H7 (cell line): ENCODE measurements around the gene IL23A. TPM values are rescaled to one million over a fixed set of nuclear protein-coding genes. Genes with fewer than 3 reads are reported as not detected.
A peak's percentile ranks its signal among the peaks of the same experiment; 100 is the strongest.

Experiments
- DNase-seq: peaks from one replicate; pipeline ENCODE4 v3.0.0; 2012
- H3K27me3 ChIP-seq: 2 replicates; pipeline ENCODE4 v1.6.0; 2011; ENCODE audit warnings: mild to moderate bottlenecking, low read length; ENCODE audit not compliant: control insufficient read depth, insufficient read depth
- H3K36me3 ChIP-seq: replicated peaks from 2 replicates; pipeline ENCODE4 v1.5.1; 2011; ENCODE audit warnings: low read length; ENCODE audit not compliant: control insufficient read depth, insufficient read depth
- H3K4me3 ChIP-seq: 2 replicates; pipeline ENCODE4 v1.5.1; 2011; ENCODE audit warnings: low read depth, mild to moderate bottlenecking, control low read depth, low read length, moderate library complexity; ENCODE audit not compliant: insufficient read depth
- total RNA-seq: library from RNA; depleted of rRNA; stranded (reverse); fragments of >200 nt; shearing (Covaris generic); gene quantifications from 2 replicates; pipeline ENCODE4 v1.2.3, GENCODE V29; 2014; rRNA removed

Gene IL23A, protein sequence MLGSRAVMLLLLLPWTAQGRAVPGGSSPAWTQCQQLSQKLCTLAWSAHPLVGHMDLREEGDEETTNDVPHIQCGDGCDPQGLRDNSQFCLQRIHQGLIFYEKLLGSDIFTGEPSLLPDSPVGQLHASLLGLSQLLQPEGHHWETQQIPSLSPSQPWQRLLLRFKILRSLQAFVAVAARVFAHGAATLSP
- total RNA-seq: 4.0 and 7.6 TPM in 2 replicates

DNA sequence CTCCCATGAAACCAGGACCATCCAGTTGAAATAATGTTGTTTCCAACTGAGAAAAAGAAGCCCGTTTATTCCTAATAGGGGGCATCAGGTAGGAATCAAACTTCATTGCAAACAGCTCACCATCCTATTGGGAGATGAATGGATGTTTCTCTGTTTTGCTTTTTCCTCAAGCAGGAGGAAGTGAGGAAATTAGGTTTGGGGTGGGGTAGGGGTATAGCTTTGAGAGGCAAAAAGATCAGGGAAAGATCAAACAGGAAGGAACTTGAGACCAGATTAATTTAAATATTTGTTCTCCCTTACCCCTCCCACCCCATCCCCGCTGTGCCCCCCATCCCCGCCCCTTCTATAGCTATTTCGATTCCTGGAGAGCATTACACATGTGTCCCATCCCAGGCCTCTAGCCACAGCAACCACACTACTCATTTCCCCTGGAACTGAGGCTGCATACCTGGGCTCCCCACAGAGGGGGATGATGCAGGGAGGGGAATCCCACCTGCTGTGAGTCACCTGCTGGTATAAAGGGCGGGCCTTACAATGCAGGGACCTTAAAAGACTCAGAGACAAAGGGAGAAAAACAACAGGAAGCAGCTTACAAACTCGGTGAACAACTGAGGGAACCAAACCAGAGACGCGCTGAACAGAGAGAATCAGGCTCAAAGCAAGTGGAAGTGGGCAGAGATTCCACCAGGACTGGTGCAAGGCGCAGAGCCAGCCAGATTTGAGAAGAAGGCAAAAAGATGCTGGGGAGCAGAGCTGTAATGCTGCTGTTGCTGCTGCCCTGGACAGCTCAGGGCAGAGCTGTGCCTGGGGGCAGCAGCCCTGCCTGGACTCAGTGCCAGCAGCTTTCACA lies at the start of gene IL23A:
IL23A (plus strand) TSS at position 577 of the 850 bp plus-strand sequence; CDS start at position 738, 161 bp downstream.
- Histone ChIP-seq H3K36me3 (peaks cover 9% of the 10 kb centered on the region), H3K27me3 (no peaks in the 10 kb centered on the region), H3K4me3 (no peak within 1 kb of the TSS)
- DNase-seq: peak; percentile 74

DNA sequence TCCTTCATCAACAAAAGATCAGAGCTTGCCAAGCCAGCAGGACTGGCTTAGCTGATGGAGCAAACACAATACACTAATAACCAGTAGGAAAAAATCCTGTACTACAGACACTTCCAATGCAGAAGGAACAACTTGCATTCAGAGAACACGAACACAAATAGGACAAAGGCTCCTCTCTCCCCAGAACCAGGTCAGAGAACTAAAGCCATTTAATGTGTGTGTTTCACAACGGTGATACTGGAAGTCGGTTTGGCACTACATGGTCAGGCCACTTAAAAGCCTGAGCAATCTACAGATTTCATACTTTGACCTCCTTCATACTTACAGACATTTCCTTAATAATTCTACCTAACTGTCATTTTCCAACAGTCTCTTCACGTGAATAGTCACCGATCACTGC lies 44.9 kb upstream of the IL23A start:
- H3K36me3 ChIP-seq: peaks cover 8% of the 10 kb centered on the region
- no peak overlapping the region for H3K4me3 ChIP-seq
- no peak for DNase-seq
- H3K27me3 ChIP-seq: no peaks in the 10 kb centered on the region

DNA sequence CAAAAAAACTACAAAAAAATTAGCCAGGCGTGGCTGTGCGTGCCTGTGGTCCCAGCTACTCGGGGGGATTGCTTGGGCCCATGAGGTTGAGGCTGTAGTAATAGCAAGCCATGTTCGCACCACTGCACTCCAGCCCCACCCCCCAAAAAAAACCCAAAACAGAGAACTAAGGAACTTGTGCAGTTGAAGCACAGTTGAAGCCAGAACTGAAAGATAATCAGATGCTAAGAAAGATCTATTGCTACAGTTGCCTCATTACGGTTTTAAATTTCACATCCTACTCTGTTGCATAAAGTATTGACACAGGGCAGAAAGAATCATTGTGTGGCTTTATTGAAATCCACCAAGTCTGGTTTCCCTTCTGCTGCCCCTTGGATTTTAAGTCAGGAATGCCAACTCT lies 42.4 kb upstream of the IL23A start:
- H3K36me3 ChIP-seq: peaks cover 6% of the 10 kb centered on the region
- no peaks in the 10 kb centered on the region for H3K27me3 ChIP-seq
- DNase-seq: no peak
- H3K4me3 ChIP-seq: no peak overlapping the region

DNA sequence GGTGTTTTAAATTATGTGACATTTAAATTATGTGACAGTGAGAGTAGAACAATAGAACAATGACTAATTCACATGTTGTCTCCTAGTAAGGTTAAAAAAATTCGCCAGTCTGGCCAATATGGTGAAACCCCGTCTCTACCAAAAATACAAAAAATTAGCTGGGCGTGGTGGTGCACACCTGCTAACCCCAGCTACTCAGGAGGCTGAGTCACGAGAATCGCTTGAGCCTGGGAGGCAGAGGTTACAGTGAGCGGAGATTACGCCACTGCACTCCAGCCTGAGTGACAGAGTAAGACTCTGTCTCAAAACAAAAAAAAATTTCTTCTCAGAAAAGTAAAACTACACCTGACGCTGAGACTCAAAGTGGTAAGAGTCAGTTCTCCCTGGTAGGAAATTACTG lies 41.3 kb upstream of the IL23A start:
- H3K27me3 ChIP-seq: no peaks in the 10 kb centered on the region
- no peak overlapping the region for H3K4me3 ChIP-seq
- H3K36me3 ChIP-seq: peaks cover 2% of the 10 kb centered on the region
- no peak for DNase-seq

DNA sequence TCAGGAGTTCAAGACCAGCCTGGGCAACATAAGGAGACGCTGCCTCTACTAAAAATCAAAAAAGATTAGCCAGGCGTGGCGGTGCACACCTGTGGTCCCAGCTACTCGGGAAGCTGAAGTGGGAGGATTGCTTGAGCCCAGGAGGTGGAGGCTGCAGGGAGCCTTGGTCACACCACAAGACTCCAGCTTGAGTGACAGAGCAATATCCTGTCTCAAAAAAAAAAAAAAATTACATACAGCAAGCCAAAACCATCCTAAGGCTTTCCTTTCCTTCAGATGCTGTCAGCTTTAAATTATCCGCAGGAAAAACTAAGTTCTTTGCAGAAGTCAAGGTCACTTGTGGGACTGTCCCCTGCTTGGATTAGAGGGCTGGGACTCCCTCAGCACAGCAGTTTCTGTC lies 39.9 kb upstream of the IL23A start:
- no peak for DNase-seq
- peaks cover 2% of the 10 kb centered on the region for H3K36me3 ChIP-seq
- no peaks in the 10 kb centered on the region for H3K27me3 ChIP-seq
- peak overlapping the region; percentile 89; the same call in 1 of the 2 replicates for H3K4me3 ChIP-seq

DNA sequence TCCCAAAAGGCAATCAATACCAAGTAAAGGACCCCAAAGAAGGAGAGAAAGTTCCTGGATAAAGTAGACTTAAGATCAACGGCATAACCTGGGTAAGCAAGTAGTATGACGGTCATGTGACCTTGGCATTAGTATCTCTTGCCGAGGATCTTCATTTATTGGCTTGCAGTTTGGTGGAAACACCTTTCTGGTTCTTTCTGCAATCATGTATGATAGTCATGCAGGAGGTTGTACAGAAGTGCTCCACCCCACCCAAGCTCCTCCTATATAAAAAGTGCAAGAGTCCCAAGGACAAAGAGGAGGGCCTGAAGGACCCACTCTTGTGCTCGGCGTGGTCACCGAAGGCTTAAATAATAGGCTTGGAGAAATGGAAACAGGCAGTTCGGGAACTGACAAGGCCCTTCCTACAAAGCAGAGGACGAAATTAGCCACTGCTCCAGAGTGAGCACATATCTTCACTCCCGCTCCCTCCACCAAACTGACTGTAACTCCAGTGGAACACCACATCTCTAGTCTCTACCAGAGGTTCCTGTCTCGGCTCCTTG lies 39.3 kb upstream of the IL23A start:
- H3K4me3 ChIP-seq: peak overlapping the region; percentile 89
- DNase-seq: no peak

DNA sequence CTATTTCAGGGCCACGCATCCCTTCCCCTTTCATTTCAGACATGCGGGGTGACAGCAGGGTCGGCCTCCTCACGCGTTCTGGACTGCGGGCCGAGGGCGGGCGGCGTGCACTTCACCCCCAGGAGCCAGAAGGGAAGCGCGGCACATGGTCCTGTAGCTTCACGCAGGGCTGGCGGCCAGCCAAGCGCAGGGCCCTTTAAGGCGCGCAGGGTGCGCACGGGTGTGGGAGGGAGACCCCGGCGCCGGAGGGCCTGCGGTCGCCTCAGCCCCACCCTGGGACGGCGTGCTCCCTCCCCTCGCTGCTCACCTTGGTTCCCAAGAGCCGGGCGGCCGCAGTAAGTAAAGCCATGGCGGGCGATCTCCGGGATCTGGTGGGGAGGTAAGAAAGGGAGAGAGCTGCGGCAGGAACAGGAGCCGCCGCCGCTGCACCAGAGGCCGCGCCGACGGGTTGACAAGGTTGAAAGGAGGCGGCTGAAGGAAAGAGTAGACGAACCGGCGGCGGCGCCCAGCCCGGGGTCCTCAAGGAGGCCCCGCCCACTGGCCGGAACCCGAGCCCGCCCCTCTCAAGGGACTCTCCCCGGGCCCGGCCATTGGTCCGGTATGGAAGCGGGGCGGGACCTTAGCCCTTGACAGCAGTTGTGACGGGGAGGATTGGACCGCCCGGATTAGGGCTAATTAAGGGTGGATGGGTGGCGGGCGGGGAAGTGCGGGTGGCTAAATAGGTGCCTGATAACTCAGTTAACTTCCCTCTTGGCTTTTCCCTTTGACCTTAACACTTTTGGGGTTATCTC lies 38.6 kb upstream of the IL23A start, which contains the start of gene CS:
CS (minus strand) TSS at position 478 of the 791 bp plus-strand sequence; CDS start at position 349, 129 bp downstream.
- Histone ChIP-seq H3K4me3 (peak within 1 kb of the TSS; percentile 89), H3K27me3 (no peaks in the 10 kb centered on the region), H3K36me3 (peaks cover 4% of the 10 kb centered on the region)
- DNase-seq: peak; percentile 99

More for the DNA sequence above, 39.3 kb upstream of the IL23A start:
- H3K27me3 ChIP-seq: no peaks in the 10 kb centered on the region
- H3K36me3 ChIP-seq: peaks cover 4% of the 10 kb centered on the region

DNA sequence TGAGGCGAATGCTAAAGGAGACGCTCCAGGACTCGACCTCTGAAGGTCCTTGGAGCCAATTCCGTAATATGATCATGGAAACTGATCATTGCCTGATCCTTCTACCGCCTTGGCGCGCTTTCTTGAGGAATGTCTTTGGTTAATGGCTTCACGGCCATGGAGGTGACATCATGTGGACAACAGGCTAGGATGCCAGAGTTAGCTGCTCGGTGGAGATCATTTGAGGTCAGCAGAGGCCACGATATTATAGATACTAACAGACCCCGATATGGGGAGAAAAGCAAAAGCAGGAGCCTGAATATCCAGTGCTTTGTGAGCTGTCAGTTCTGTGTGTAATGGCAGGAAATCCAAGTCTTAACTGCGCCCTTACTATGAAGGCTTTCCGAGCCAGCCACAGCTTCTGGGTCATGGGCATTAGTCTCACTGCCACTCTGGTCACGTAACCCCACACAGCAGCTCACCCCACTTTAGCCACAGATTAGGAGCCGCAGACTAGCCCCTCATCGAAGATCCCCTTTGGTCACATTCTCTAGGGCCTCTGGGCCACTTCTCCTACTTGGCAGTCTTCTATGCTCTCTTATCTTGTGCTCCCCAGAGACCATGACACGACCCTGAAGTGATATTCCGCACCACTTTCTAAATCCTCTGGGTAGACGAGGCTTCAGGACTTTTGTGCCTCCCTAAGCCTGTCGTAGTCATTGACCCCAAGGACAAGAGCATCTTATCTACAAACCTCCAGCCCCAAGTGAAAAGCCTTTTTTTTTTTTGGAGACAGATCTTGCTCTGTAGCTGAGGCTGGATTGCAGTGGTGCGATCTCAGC lies 37.8 kb upstream of the IL23A start:
- Histone ChIP-seq H3K4me3 (peak overlapping the region; percentile 46), H3K27me3 (no peaks in the 10 kb centered on the region), H3K36me3 (peaks cover 6% of the 10 kb centered on the region)
- DNase-seq: no peak

DNA sequence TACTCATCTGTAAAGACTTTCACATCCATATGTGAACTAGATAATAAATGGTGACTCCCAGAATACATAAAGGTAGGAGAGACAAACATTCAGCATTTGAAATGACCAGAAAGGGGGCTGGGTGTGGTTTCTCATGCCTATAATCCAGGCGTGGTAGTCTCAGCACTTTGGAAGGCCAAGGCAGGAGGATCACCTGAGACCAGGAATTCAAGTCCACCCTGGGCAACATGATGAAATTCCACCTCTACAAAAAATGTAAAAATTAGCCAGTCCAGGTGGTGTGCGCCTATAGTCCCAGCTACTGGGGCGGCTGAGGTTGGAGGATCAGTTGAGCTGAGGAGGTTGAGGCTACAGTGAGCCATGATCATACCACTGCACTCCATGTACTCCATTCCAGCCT lies 34.4 kb upstream of the IL23A start:
- Histone ChIP-seq H3K36me3 (peaks cover 7% of the 10 kb centered on the region), H3K27me3 (no peaks in the 10 kb centered on the region)
- no peak for DNase-seq

DNA sequence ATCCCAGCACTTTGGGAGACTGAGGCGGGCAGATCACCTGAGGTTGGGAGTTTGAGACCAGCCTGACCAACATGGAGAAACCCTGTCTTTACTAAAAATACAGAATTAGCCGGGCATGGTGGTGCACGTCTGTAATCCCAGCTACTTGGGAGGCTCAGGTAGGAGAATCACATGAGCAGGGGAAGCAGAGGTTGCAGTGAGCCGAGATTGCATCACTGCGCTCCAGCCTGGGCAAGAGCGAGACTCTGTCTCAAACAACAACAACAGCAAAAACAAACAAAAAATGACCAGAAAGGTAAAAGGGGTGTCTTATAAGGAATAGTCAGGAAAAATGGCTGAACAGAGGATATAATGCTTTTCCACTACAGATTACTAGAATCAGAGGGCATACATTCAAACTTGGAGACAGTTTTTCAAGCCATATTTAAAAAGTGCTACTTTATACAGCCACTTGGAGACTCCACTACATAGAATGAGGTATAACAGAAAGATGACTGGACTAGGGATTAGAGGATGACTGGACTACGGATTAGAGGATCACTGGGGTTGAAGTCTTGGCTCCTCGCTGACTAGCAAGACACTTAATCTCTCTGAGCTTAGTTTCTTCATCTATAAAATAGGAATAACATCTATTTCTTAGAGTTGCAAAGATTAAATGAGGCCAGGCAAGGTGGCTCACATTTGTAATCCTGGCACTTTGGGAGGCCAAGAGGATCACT lies 33.7 kb upstream of the IL23A start:
- Histone ChIP-seq H3K27me3 (no peaks in the 10 kb centered on the region), H3K36me3 (peaks cover 11% of the 10 kb centered on the region), H3K4me3 (no peak overlapping the region)
- no peak for DNase-seq

More for the DNA sequence above, 34.4 kb upstream of the IL23A start:
- H3K4me3 ChIP-seq: no peak overlapping the region

DNA sequence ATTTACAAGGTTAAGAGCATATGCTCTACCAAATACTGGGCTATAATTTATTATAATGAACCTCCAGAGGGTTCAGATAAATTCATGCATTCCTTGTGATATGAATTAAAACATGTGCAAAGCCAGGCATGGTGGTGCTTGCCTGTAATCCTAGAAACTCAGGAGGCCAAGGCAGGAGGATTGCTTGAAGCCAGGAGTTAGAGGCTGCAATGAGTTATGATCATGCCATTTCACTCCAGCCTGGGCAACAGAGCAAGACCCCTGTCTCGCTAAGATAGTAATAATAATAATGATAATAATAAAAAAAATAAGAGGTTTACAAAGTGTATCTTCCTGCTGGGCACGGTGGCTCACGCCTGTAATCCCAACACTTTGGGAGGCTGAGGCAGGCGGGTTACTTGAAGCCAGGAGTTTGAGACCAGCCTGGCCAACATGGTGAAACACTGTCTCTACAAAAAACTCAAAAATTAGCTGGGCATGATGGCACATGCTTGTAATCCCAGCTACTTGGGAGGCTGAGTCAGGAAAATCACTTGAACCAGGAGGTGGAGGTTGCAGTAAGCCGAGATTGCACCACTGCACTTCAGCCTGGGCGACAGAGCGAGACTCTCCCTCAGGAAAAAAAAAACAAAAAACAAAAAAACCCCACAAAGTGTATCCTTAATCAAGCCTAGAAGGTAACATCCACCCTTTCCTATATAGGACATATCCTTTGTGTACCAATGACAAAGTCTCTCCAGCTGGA lies 31.3 kb upstream of the IL23A start:
- peaks cover 16% of the 10 kb centered on the region for H3K36me3 ChIP-seq
- no peaks in the 10 kb centered on the region for H3K27me3 ChIP-seq
- DNase-seq: no peak
- H3K4me3 ChIP-seq: no peak overlapping the region

DNA sequence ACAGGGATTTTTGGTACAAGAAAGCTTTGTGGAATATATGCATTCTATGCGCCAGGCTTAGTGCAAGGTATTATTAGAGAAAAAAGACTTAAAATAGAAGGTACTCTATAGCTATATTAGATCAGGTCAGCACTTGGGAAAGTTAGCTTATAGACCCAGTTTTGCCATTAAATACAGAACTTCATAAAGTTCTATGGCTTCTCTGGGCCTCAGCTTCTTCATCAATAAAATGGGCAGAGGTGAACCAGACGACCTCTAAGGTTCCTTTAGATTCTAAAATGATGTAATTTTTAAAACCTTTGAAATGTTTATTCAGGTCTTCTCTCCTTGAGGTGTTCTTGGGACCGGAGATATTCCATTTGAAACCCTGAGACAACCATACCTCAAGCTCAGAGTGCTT lies 30.0 kb upstream of the IL23A start:
- DNase-seq: no peak
- peaks cover 16% of the 10 kb centered on the region for H3K36me3 ChIP-seq
- no peaks in the 10 kb centered on the region for H3K27me3 ChIP-seq
- H3K4me3 ChIP-seq: no peak overlapping the region

DNA sequence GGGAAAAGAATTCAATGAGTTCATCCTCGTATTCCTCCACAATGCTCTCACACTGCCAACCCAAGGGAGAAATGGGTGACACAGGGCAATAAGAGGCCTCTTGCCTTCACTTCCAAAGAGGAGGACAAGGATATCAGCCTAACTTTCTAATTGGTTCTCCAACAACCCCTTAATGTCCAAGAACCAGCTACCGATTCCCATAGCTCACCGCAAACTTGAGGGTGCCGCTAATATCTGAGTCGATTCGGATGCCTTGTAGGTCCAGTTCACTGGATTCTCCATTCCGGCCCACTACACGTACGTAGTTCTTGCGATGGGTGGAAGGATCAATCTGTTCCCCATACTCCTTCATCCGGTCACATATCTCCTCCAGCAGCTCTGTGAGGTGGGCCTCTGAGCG lies 27.7 kb upstream of the IL23A start:
- no peaks in the 10 kb centered on the region for H3K27me3 ChIP-seq
- DNase-seq: no peak
- no peak overlapping the region for H3K4me3 ChIP-seq
- H3K36me3 ChIP-seq: peaks cover 16% of the 10 kb centered on the region
